Activated CD8-positive, alpha-beta memory T cell treated with anti-CD3 and anti-CD28 coated beads, Interleukin-2, amount 50 U/mL, for 48 hours (primary cell): ENCODE data around the gene VANGL2.

Experiments
- DNase-seq: peaks from one replicate; pipeline ENCODE4 v3.0.0-alpha.2; 2020

The VANGL2 gene

GRCh38 chr1:160406131-160406968 lies 6.0 kb downstream of the VANGL2 start:
- no peak for DNase-seq

GRCh38 chr1:160407839-160408801 lies 7.8 kb downstream of the VANGL2 start:
- DNase-seq, result no peak

GRCh38 chr1:160408864-160409263 lies 8.5 kb downstream of the VANGL2 start:
- DNase-seq, result no peak

GRCh38 chr1:160409486-160409885 lies 9.1 kb downstream of the VANGL2 start:
- DNase-seq, result no peak

- DNase-seq, result no peak
Observed at GRCh38 chr1:160410406-160411005, 10.1 kb downstream of the VANGL2 start.

GRCh38 chr1:160411271-160412027 lies 11.1 kb downstream of the VANGL2 start:
- DNase-seq, result peak; percentile 37

- DNase-seq, result peak; percentile 26
Observed at GRCh38 chr1:160412028-160412362, 11.6 kb downstream of the VANGL2 start.

- no peak for DNase-seq
Observed at GRCh38 chr1:160413716-160414115, 13.4 kb downstream of the VANGL2 start.

GRCh38 chr1:160414881-160415280 lies 14.5 kb downstream of the VANGL2 start:
- no peak for DNase-seq

GRCh38 chr1:160415696-160416290 lies 15.4 kb downstream of the VANGL2 start:
- DNase-seq, result no peak

GRCh38 chr1:160416369-160416768 lies 16.0 kb downstream of the VANGL2 start:
- no peak for DNase-seq

GRCh38 chr1:160418483-160418882 lies 18.1 kb downstream of the VANGL2 start:
- DNase-seq, result no peak

GRCh38 chr1:160419150-160419837 lies 18.9 kb downstream of the VANGL2 start:
- DNase-seq, result no peak

GRCh38 chr1:160419838-160420169 lies 19.4 kb downstream of the VANGL2 start:
- no peak for DNase-seq

GRCh38 chr1:160420881-160421842 lies 20.8 kb downstream of the VANGL2 start:
- peak; percentile 48 for DNase-seq

- peak; percentile 25 for DNase-seq
Observed at GRCh38 chr1:160421881-160422280, 21.5 kb downstream of the VANGL2 start.

GRCh38 chr1:160423966-160424365 lies 23.6 kb downstream of the VANGL2 start:
- peak; percentile 36 for DNase-seq

GRCh38 chr1:160425847-160426246 lies 25.5 kb downstream of the VANGL2 start:
- DNase-seq, result peak; percentile 45

GRCh38 chr1:160427625-160428024 lies 27.3 kb downstream of the VANGL2 start:
- DNase-seq, result peak; percentile 55

GRCh38 chr1:160428053-160428452 lies 27.7 kb downstream of the VANGL2 start:
- DNase-seq, result no peak
